Activated CD4-positive, alpha-beta T cell treated with anti-CD3 and anti-CD28 coated beads, Interleukin-2, amount 50 U/mL, for 24 hours (primary cell): ENCODE measurements around the gene GNAI2.
"Not testable (repeated sequence)": the region's sequence is repeated elsewhere in the genome, so short reads cannot be mapped to it uniquely, and the experiment has no call there.

Source experiments
- DNase-seq, 2 donors: peaks; one replicate each; pipeline ENCODE4 v3.0.0-alpha.2; 2020; ENCODE audit warnings: low read depth in 1 of 2, low spot score in 1 of 2

The GNAI2 gene

DNA sequence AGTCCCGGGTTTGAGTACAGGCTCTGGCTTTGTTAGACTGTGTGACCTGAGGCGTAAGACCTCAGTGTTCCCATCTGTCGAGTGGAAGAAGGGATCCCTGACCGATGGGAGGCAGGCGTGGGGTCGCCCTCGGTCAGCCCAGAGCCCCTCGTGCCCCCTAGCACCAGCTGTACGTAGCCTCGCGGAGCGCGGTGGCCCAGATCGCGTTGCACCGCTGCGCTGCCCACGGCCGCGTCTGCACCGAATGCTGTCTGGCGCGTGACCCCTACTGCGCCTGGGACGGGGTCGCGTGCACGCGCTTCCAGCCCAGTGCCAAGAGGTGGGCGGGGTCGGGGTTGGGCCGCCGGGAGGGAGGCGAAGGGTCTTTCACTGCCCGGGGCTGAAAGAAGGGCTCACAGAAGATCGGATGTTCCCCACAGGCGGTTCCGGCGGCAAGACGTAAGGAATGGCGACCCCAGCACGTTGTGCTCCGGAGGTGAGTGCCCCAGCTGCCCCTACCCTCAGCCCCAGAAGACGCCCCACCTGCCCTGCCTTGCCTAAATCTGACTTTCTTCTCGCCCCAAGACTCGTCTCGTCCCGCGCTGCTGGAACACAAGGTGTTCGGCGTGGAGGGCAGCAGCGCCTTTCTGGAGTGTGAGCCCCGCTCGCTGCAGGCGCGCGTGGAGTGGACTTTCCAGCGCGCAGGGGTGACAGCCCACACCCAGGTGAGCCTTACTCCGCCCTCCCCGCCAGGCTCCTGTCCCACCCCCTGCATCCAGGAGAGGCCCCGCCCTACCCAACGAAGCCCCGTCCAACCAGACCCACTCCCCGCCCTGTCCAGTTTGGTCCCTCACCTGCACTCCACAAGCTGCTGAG is 39.4 kb downstream of the GNAI2 start:
- no peak for DNase-seq

DNA sequence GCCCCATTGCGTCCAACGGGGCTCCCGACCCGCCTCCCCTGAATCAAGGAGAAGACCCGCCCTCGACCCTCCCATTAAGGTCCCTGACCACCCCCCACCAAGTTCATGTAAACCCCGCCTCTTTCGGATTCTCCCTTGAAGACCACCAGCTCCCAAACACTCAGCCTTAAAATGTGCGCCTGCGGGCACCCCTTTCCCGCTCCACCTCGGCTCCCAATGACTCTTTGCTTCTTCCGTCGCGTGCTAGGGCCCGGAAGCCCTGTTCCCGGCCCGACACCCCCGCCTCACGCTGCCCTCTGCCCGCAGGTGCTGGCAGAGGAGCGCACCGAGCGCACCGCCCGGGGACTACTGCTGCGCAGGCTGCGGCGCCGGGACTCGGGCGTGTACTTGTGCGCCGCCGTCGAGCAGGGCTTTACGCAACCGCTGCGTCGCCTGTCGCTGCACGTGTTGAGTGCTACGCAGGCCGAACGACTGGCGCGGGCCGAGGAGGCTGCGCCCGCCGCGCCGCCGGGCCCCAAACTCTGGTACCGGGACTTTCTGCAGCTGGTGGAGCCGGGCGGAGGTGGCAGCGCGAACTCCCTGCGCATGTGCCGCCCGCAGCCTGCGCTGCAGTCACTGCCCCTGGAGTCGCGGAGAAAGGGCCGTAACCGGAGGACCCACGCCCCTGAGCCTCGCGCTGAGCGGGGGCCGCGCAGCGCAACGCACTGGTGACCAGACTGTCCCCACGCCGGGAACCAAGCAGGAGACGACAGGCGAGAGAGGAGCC is 40.2 kb downstream of the GNAI2 start:
- DNase-seq, result no peak

DNA sequence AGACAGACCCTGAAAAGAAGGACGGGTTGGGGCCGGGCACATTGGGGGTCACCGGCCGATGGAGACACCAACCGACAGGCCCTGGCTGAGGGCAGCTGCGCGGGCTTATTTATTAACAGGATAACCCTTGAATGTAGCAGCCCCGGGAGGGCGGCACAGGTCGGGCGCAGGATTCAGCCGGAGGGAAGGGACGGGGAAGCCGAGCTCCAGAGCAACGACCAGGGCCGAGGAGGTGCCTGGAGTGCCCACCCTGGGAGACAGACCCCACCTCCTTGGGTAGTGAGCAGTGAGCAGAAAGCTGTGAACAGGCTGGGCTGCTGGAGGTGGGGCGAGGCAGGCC is 40.7 kb downstream of the GNAI2 start:
- no peak for DNase-seq

DNA sequence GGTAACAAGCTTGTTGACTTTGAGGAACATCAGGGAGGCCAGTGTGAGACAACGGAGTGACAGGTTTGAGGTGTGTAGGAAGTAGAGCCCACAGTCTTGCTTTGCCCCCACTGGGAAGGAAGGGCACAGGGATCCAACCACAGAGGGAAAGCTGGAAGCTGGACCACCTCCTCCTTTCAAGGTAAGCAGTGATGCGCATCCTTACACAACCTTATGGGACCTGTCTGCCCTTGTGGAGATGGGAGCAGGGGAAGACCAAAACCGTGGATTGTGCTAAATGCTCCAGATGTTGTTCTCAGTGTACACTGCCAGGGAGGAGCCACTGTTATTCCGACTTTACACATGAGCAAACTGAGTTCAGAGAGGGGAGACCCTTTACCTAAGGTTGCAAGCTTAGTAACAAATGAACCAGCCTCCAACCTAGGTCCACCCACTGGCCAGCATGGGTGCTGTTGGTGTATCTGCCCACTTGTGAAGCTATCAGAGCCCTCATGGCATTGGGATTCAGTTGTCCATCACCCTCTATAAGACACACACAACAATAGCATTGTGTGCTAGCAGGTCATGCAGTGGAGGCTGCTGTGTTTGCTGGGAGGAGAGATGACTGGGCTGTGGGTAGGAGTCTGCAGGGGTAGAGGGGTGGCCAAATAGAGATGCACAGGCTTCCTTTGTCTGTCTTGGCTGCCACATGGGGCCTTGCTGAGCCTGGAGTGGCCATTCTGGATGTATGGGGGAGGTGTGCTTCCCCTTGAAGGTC is 42.3 kb downstream of the GNAI2 start:
- DNase-seq, result no peak

DNA sequence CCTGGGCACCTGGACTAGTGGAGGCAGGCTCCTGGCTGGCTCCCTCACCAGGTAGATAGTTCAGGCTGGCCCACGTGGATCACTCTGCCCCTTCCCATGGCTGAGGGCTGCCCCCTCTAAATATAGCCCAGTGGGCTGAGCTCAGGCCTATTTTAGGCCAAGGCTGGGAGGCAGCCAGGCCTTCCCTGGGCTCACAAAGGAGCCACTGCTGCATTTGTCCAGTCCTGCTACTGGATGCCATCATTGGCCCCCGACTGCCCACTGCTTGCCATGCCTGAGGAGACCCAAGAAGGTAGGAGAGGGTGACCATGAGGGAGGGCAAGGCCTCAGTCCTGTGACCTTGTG is 42.8 kb downstream of the GNAI2 start, which contains the start of gene LSMEM2:
LSMEM2 (plus strand) TSS at position 208 of the 345 bp plus-strand sequence; CDS start at position 235, 27 bp downstream.
- DNase-seq, result no peak

DNA sequence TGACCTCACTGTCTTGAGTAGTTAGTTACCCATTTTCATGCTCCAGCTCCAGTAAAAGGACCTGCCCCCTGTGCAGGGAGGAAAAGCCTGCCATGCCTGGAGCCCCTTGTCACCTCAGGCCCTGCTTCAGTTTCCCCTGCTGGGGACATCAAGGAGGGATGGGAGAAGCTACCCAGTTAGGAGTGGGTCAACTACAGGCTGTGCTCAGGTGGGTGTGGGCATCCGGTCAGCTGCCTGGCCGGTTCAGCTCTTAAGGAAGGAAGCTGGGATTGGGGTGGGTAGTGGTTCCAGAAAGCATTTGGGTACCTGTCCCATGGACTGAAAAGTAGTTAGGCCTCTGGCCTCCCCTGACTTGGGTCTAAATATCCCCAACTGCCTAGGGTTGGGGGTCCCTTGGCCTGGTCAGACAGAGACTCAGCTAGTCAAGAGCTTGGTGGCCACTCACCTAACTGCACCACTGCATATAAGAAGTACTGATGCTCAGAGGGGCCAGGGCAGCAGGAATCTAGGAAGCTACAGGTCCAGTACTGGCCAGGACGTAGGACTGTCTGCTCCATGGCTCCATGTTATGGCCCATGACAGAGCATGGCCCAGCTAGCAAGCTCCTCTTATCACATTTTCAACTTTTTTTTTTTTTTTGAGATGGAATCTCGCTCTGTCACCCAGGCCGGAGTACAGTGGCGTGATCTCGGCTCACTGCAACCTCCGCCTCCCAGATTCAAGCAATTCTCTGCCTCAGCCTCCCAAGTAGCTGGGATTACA is 43.4 kb downstream of the GNAI2 start:
- DNase-seq, result no peak

DNA sequence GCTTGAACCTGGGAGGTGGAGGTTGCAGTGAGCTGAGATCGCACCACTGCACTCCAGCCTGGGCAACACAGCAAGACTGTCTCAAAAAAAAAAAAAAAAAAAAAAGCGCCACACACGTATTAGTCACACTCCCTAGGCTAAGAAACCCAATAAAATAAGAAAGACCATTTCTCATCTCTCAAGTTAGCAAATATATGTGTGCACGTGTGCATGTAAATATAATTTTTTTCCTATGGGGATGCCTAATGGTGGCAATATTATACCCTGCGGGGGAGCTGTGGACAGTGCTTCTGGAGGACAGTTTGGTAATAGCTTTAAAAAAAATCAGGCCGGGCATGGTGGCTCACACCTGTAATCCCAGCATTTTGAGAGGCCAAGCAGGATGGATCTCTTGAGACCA is 48.1 kb downstream of the GNAI2 start:
- not testable (repeated sequence) for DNase-seq

DNA sequence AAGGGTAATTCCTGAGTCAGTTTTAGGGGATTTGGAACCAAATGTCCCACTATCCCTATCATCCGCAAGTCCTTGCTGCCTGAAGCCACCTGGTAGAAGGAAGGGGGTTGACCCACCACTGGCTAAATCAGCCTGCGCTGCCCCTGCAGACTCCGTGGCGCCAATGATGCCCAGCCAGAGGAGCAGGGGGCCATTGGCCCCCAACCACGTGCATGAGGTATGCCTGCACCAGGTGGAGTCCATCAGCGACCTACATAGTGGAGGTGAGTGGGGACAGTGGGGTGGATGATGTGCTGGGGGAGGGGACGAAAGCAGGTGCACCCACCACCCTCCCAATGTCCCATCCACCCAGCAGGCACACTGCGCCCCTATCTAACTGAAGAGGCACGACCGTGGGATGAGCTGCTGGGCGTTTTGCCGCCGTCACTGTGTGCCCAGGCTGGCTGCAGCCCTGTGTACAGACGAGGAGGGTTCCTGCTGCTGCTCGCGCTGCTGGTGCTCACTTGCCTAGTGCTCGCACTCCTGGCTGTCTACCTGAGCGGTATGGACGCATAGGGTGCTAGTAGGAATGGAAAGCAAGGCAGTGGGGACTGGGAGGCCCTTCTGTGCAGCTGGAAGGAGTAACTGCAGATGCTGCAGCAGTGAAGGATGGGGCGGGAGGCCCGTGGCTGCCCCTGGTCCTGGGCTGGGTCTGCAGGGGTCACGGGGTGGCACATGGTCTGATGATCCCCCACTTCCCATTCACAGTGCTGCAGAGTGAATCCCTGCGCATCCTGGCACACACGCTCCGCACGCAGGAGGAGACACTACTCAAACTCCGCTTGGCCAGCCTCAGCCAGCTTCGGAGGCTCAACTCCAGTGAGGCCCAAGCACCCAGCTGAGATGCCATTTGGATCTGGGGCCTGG is 50.6 kb downstream of the GNAI2 start:
- DNase-seq, result no peak

DNA sequence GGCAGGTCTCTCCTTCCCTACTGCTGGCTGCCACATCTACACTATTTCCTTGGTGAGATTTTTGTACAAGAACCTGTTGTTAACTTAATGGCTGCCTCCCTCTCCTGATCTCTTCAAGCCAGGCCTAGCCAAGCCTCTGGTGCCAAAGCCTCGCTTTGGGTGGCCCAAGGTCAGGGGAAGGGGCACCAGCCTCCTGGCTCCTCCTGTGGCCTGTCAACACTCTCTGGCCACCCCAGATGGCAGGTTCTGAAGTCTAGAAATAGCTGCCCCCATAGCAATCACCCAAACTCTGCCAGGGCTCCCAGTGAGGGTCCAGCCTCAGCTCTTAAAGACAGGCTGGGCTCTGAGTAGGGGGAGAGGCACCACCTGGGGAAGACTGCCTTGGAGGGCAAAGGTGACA is 51.3 kb downstream of the GNAI2 start:
- no peak for DNase-seq

DNA sequence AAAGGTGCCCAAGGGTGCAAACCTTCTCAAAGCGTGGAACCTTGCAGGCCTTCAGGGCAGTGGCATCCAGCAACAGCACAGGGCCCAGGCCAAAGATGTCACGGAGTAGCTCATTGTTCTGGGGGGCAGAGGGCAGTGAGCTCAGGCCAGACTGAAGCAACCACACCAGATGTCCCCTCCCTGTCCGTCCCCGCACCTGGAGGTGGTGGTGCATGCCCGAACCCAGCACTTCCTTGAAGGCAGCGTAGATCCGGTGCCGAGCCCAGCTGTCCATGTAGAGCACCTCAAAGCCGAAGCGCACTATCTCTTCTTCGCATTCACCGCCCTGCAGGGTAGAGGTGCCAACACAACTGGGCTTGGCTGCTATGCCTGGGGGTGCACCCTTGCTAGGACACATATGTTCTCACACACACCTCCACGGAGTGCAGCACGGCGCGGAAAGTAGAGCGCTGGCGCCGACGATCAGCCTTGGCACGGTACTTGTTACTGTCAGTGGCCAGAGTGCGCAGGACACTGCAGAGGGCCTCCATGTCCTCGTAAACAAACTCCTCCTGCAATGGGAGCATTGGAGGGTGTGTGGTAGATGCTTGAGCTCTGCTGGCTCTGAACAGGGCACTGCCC is 52.5 kb downstream of the GNAI2 start:
- DNase-seq, result no peak

DNA sequence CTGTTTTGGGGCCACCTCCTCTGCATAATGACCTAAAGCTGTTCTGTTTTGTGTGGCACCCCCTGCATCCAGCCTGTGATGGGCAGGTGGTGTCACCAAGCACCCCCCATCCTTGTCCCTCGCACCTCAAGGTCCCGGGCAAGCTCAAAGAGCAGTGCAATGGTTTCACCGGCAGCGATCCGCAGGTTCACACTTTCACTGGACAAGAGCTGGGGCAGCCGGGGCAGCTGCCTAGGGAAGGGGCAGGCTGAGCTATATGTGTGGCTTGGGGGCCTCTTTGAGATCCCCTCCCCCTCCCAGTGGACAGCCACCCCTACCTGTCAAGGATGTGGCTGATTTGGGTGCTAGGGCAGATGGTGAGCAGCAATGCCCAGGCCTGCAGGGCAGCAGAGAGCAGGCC is 53.1 kb downstream of the GNAI2 start:
- DNase-seq, result no peak

DNA sequence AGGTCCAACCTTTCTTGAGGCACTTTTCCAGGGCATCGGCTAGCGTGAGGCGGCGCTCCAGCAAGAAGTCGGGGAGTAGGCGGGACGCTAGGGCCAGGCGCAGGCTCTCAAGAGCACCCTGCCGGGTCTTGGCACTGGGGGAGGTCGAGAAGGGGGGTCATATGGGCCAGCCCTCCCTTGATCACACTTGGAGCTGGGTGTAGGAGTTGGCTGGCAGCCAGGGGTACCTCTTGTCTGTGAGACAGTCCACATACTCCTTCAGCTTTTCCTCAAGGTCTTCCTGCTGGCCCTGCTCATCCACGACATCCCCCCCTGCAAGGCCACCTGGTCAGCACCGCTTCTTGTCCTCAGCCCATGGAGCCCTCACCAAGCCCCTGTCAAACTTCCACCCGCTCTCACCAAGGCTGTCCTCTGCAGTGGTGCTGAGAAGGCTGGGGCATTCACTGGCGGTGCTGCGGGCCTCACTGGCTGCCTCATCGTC is 54.2 kb downstream of the GNAI2 start:
- DNase-seq, result no peak

DNA sequence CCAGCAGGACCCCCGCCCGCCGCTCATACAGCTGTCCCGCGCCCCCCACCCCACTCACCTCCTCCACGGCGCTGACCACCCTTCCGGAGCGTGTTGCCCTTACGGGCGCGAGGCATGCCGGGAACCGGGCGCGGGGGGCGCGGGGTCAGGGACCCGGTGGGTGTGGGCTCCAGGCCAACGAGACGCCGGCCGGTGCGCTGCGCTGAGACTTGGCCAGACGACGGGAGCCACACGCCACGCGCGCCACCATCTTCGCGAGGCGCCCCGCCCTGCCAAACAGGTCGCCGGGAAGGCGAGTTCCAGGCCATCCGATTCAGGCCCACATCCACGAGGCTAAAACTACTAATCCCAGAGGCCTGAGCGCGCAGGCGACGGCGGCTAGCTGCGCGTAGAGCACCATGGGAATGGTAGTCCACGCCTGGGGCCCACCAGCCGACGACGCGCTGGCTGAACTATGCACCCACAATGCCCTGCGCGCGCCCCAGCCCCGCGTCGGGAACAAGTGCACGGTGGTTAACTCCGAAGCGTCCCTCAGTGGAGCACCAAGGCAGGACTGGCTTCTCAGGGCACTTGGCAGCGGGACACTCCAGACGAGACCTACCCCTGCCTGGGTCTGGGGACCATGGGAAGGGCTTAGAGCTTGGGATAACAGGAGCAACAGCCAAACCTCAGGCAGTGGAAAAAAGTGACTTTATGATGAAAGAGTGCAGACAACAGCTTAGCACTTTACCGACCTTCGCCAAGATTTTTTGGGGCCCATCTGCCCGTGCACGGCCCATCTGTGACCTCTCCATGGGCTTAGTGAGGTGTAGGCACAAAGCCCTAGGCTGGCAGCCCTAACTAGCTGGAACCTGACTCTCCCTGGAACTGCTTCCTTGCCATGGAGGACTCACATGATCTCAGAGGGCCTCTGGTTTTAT is 56.4 kb downstream of the GNAI2 start, which contains the start of gene IFRD2:
IFRD2 (minus strand) TSS at position 271 of the 920 bp plus-strand sequence; CDS start at position 116, 155 bp downstream.
- DNase-seq, result peak; percentile 84 to 93

DNA sequence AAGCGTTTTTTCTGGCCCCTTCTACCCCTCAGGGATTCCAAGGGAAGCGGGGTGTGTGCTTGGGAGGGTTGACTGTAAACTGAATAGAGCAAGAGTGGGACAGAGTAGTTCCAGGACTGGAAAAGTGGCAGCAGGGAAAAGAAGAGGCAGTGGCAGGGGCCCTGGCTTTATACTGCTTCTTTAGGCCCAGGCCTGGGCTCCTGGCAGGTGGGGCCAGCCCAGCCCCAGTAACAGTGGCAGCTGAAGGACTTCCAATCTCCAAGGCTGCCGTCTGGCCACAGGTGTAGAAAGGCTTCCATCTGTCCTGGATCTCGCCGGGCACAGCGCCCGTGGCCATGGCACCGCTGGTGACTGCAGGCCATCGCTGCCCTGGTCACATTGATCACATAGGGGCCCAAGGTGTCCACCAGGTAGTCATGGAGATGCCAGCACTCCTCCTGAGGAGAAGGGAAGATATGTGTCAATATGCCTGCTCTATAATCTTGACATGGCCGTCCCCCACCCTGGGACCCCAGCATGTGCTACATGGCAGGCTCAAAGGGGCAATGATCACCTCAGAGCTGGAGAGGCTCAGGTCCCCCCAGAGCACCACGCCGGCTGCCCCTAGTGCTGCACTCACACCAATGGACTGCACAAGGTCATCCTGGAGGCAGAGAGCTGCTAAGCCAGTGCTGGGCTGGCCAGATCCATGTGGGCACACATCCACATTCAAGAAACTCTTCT is 57.2 kb downstream of the GNAI2 start:
- DNase-seq, result no peak

DNA sequence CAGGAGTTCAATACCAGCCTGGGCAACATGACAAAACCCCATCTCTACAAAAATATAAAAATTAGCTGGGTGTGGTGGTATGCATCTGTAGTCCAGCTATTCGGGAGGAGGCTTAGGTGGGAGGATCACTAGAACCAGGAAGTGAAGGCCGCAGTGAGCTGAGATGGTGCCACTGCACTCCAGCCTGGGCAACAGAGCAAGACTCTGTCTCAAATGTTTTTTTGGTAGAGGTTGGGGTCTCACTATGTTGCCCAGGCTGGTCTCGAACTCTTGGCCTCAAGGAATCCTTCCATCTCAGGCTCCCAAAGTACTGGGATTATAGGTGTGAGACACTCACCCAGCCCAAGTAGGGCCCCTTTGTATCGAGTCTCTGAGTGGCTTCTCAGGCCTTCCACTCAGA is 58.1 kb downstream of the GNAI2 start:
- DNase-seq, result no peak

DNA sequence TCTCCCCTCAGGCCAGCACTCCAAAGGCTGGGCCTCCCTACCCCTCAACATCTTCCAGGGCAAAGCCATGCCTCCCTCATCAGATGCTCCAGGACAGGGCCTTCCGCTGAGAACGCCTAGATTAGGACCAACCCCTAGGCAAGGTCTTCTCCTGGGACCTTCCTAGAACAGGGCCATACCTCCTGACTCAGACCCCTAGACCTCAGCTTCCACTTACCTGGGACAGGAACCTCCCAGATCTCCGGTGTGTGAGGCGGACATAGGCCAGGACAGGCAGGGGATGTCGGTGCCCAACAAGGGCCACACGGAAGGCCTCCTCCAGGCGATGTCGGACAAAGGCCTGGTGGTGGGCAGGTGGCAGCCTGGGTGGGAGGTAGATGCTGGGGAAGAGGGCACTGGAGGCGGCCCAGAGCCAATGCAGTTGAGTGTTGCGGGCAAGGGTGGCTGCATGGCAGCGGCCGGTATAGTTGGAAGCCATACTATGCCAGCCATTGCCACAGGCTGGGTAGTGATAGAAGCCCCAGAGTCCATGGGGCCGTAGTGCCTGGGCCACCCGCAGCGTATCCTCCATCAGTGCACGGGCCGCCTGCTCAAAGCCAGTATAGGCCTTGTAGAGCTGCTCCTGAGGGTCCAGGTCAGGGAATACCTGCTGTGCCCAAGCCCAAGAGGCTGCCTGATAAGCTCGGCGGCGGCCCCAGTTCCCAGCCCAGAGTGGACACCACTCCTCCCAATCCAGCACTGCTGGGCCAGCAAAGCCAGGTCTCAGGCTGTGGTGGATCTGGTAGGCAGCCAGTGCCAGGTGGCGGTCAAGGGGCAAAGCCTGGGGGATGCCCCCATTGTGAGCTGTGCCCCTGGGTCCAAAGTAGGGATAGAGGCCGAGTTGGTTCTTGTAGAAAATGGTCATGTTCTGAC is 58.7 kb downstream of the GNAI2 start:
- no peak for DNase-seq
